IMR-90 (cell line): ENCODE data around the gene MFGE8. TPM values are rescaled to one million over a fixed set of nuclear protein-coding genes. Genes with fewer than 3 reads are reported as not detected.

ENCODE experiments used
- ATAC-seq: fragments of 200-7000 bp; cut with Tn5 transposase; 2 replicates; pipeline ENCODE4 v1.9.1; 2020; ENCODE audit warnings: low read depth, mild to moderate bottlenecking, moderate library complexity
- BruUV-seq: library from RNA; stranded (reverse); fragments of 400-500 nt; replicated peaks from 2 replicates; lab custom pipeline; 2021; lab: Mats Ljungman, UMichigan
- CTCF ChIA-PET: fragments of 300-600 bp; formaldehyde crosslinking; extraction: SDS; loops from one replicate; lab custom pipeline; 2021; ENCODE audit warnings: antibody characterized with exemption; lab: Yijun Ruan, JAX
- POLR2A ChIA-PET: fragments of 300-600 bp; sonication (Branson Sonifier 250); formaldehyde crosslinking; loops from one replicate; lab custom pipeline; 2022; ENCODE audit warnings: antibody characterized with exemption; ENCODE audit not compliant: unreplicated experiment; lab: Charles Lee
- DNase-seq: peaks from one replicate; pipeline ENCODE4 v3.0.0; 2013
- H2AFZ ChIP-seq: replicated peaks from 2 replicates; pipeline ENCODE3; 2013; ENCODE audit warnings: low read length, mild to moderate bottlenecking; ENCODE audit not compliant: poor library complexity
- H2AK5ac ChIP-seq: 2 replicates; pipeline ENCODE4 v1.6.1; 2013; ENCODE audit warnings: low read depth, low read length, inconsistent platforms
- H2AK9ac ChIP-seq: replicated peaks from 2 replicates; pipeline ENCODE3; 2013; ENCODE audit warnings: mild to moderate bottlenecking, low read depth, low read length, moderate library complexity; ENCODE audit not compliant: poor library complexity
- H2BK120ac ChIP-seq: 2 replicates; pipeline ENCODE4 v1.6.1; 2013; ENCODE audit warnings: low read depth, low read length, inconsistent platforms
- H2BK15ac ChIP-seq: 3 replicates; pipeline ENCODE4 v1.6.1; 2013; ENCODE audit warnings: low read depth, low read length, inconsistent platforms
- H2BK20ac ChIP-seq: 2 replicates; pipeline ENCODE4 v1.6.1; 2013; ENCODE audit warnings: low read depth, mild to moderate bottlenecking, inconsistent platforms, low read length, moderate library complexity
- H2BK5ac ChIP-seq: 2 replicates; pipeline ENCODE4 v1.6.1; 2013; ENCODE audit warnings: mild to moderate bottlenecking, low read depth, low read length, inconsistent platforms; ENCODE audit not compliant: poor library complexity, severe bottlenecking
- H3K14ac ChIP-seq: replicated peaks from 2 replicates; pipeline ENCODE4 v1.6.1; 2013; ENCODE audit warnings: low read depth, low read length, inconsistent platforms
- H3K18ac ChIP-seq: 2 replicates; pipeline ENCODE4 v1.6.1; 2013; ENCODE audit warnings: low read depth, low read length, control low read depth
- H3K23ac ChIP-seq: 2 replicates; pipeline ENCODE4 v1.6.1; 2013; ENCODE audit warnings: low read depth, low read length, inconsistent platforms
- H3K27ac ChIP-seq: 2 replicates; pipeline ENCODE4 v1.5.1; 2013; ENCODE audit warnings: mild to moderate bottlenecking, control low read depth, low read length; ENCODE audit not compliant: insufficient read depth
- H3K27me3 ChIP-seq: 2 replicates; pipeline ENCODE4 v1.6.1; 2013; ENCODE audit warnings: low read length; ENCODE audit not compliant: control insufficient read depth, insufficient read depth
- H3K36me3 ChIP-seq: 2 replicates; pipeline ENCODE4 v1.6.1; 2013; ENCODE audit warnings: low read length, mixed read lengths; ENCODE audit not compliant: control insufficient read depth, insufficient read depth
- H3K4ac ChIP-seq: 2 replicates; pipeline ENCODE4 v1.6.1; 2013; ENCODE audit warnings: low read depth, low read length, inconsistent platforms
- H3K4me1 ChIP-seq: 2 replicates; pipeline ENCODE4 v1.6.1; 2013; ENCODE audit warnings: low read length, mixed read lengths; ENCODE audit not compliant: control insufficient read depth, insufficient read depth
- H3K4me2 ChIP-seq: 2 replicates; pipeline ENCODE4 v1.6.1; 2013; ENCODE audit warnings: low read depth, mild to moderate bottlenecking, control low read depth, low read length, moderate library complexity
- H3K4me3 ChIP-seq: 2 replicates; pipeline ENCODE4 v1.5.1; 2013; ENCODE audit warnings: low read depth, mild to moderate bottlenecking, control low read depth, low read length, moderate library complexity; ENCODE audit not compliant: insufficient read depth
- H3K56ac ChIP-seq: 2 replicates; pipeline ENCODE4 v1.6.1; 2013; ENCODE audit warnings: low read length, inconsistent platforms; ENCODE audit not compliant: insufficient read depth; ENCODE audit errors: extremely low read depth
- H3K79me1 ChIP-seq, 2 experiments: 2 replicates each; pipeline ENCODE4 v1.6.1; 2013; ENCODE audit warnings: low read length in 2 of 2, inconsistent platforms in 1 of 2, low read depth in 1 of 2
- H3K9ac ChIP-seq: 2 replicates; pipeline ENCODE4 v1.6.1; 2013; ENCODE audit warnings: low read depth, low read length, control low read depth
- H3K9me1 ChIP-seq: 2 replicates; pipeline ENCODE4 v1.6.1; 2013; ENCODE audit warnings: low read length, inconsistent platforms; ENCODE audit not compliant: insufficient read depth
- H3K9me3 ChIP-seq: 2 replicates; pipeline ENCODE4 v1.6.1; 2013; ENCODE audit warnings: low read length; ENCODE audit not compliant: control insufficient read depth, insufficient read depth
- H4K20me1 ChIP-seq: 2 replicates; pipeline ENCODE4 v1.6.1; 2013; ENCODE audit warnings: low read length, inconsistent platforms; ENCODE audit not compliant: insufficient read depth
- H4K5ac ChIP-seq: 2 replicates; pipeline ENCODE4 v1.6.1; 2013; ENCODE audit warnings: mild to moderate bottlenecking, low read depth, low read length, control low read depth
- H4K8ac ChIP-seq, 2 experiments: 2 replicates each; pipeline ENCODE4 v1.6.1; 2013; ENCODE audit warnings: low read depth in 2 of 2, low read length in 2 of 2, control low read depth in 1 of 2, inconsistent platforms in 1 of 2
- H4K91ac ChIP-seq: 2 replicates; pipeline ENCODE4 v1.6.1; 2013; ENCODE audit warnings: low read depth, low read length, inconsistent platforms; ENCODE audit not compliant: insufficient read depth
- BHLHE40 ChIP-seq: fragments of 150-350 bp; IDR thresholded peaks from 2 replicates; pipeline ENCODE4 v1.6.1; 2016; ENCODE audit warnings: mild to moderate bottlenecking, low read depth, low read length
- CEBPB ChIP-seq: IDR thresholded peaks from 2 replicates; pipeline ENCODE4 v1.6.1; 2012; ENCODE audit warnings: low read depth, low read length, improper control_type of control experiment
- CHD1 ChIP-seq: IDR thresholded peaks from 2 replicates; pipeline ENCODE4 v1.6.1; 2012; ENCODE audit warnings: low read depth, low read length, improper control_type of control experiment
- ELK1 ChIP-seq: fragments of 150-350 bp; IDR thresholded peaks from 2 replicates; pipeline ENCODE4 v1.6.1; 2016; ENCODE audit warnings: low read depth, mild to moderate bottlenecking, low read length, moderate library complexity, borderline replicate concordance
- FOS ChIP-seq: fragments of 150-350 bp; IDR thresholded peaks from 2 replicates; pipeline ENCODE4 v1.6.1; 2016; ENCODE audit warnings: low read depth, low read length
- MAFK ChIP-seq: IDR thresholded peaks from 2 replicates; pipeline ENCODE4 v1.6.1; 2012; ENCODE audit warnings: low read depth, low read length, improper control_type of control experiment
- MAZ ChIP-seq: IDR thresholded peaks from 2 replicates; pipeline ENCODE4 v1.6.1; 2012; ENCODE audit warnings: low read depth, mild to moderate bottlenecking, low read length, improper control_type of control experiment, moderate library complexity, borderline replicate concordance
- MXI1 ChIP-seq: IDR thresholded peaks from 2 replicates; pipeline ENCODE4 v1.6.1; 2012; ENCODE audit warnings: low read depth, mild to moderate bottlenecking, low read length, moderate library complexity, borderline replicate concordance
- NFE2L2 ChIP-seq: fragments of 150-350 bp; IDR thresholded peaks from 2 replicates; pipeline ENCODE4 v1.6.1; 2016; ENCODE audit warnings: low read depth, mild to moderate bottlenecking, low read length
- POLR2A ChIP-seq: IDR thresholded peaks from 2 replicates; pipeline ENCODE4 v1.6.1; 2012; ENCODE audit warnings: mild to moderate bottlenecking, low read depth, low read length
- RAD21 ChIP-seq: IDR thresholded peaks from 2 replicates; pipeline ENCODE4 v1.6.1; 2012; ENCODE audit warnings: low read length, improper control_type of control experiment
- RCOR1 ChIP-seq: IDR thresholded peaks from 2 replicates; pipeline ENCODE4 v1.6.1; 2012; ENCODE audit warnings: mild to moderate bottlenecking, low read length, improper control_type of control experiment; ENCODE audit not compliant: insufficient replicate concordance
- RFX5 ChIP-seq: IDR thresholded peaks from 2 replicates; pipeline ENCODE4 v1.8.0; 2012; ENCODE audit warnings: low read depth, mild to moderate bottlenecking, low read length, moderate library complexity
- SMC3 ChIP-seq: fragments of 150-350 bp; IDR thresholded peaks from 2 replicates; pipeline ENCODE4 v1.6.1; 2016; ENCODE audit warnings: low read depth, mild to moderate bottlenecking, antibody characterized with exemption, low read length, moderate library complexity
- USF2 ChIP-seq: fragments of 150-350 bp; IDR thresholded peaks from 2 replicates; pipeline ENCODE4 v1.6.1; 2017; ENCODE audit warnings: mild to moderate bottlenecking, antibody characterized with exemption, low read length, low read depth
- WGBS, 2 experiments: methylation state at CpG; one replicate each; pipeline versions ENCODE4 v1.1.5 to v1.1.7; 2013; ENCODE audit warnings: missing lambda C conversion rate in 2 of 2; ENCODE audit not compliant: insufficient read length in 1 of 2; ENCODE audit errors: extremely low coverage in 2 of 2; 5-methylcytosine and 5-hydroxymethylcytosine counted together
- dilution Hi-C: fragments of 300-500 bp; cut with HindIII; formaldehyde crosslinking; loops from one replicate; pipeline ENCODE4 v1.14.3; 2018; ENCODE audit warnings: low sequenced_read_pairs; ENCODE audit not compliant: unreplicated experiment
- in situ Hi-C: fragments of 300-500 bp; cut with MboI; formaldehyde crosslinking; loops from 3 replicates; pipeline ENCODE4 v1.14.3; 2019; ENCODE audit warnings: low sequenced_read_pairs, inconsistent platforms, mixed read lengths
- intact Hi-C: fragments of 100-400 bp; cut with micrococcal nuclease; formaldehyde crosslinking; loops from 2 replicates; pipeline ENCODE4 v1.10.0; 2022
- polyA plus RNA-seq, 3 experiments: library from polyadenylated mRNA; depleted of rRNA; stranded (reverse); fragments of >200 nt; gene quantifications; 2 replicates each; pipeline ENCODE4 v1.2.3, GENCODE V29; 2012; ENCODE audit warnings: low replicate concordance in 1 of 3
- total RNA-seq: library from RNA; depleted of rRNA; stranded (reverse); fragments of >200 nt; gene quantifications from 2 replicates; pipeline ENCODE4 v1.2.3, GENCODE V29; 2012

MFGE8 gene
- total and polyA plus RNA-seq, 2 of the 4 experiments (the other 2 are of a cell fraction): 232 to 1,912 TPM

DNA sequence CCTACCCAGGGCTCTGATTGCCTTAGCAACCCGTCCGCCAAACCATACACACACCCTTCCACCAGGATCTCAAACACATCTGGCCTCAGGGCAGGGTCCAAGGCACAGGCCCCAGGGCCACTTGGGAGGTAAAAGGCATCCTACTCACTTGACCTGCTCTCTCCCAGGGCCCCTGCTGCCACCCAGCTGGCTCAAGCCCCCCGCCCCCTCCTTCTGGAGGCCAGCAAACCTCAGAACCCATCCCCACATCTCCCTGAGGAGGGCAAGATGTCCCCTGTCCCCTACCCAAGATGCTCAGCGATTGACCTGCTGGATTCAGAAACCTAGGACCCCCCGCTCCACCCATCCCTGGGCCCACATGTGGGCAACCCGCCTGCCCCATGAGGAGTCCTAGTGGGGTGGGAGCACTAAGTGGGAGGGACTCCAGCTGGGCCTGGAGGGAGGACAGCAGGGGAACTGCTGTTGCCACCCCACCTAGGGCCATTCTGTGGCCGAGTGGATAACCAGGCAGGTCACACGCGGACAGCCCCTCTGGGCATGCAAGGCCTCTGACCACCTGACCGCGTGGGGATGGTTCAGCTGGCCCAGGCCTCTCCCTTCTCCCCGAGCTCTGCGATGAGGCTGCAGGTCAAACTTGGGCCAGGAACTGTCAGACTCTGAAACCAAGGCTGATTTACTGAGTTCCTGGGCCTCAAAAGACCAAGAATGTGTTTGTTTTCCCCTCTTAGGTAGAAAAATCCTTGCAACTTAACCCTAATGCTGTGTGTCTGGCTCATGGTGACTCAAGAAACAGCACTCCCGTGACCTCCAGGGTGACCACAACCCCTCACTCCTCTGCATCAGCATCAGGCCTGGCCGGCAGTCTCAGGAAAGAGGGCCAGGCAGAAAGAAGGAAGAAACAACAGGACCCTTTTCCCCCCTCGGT, 4.2 kb downstream of the MFGE8 start:
- Histone ChIP-seq H4K8ac (peak overlapping the region in 1 of 2 experiments; percentile 12; a peak in 1 of 4 replicates), H3K79me1 (peaks cover 25 to 87% of the 10 kb centered on the region in 2 experiments; a peak in 3 of 4 replicates), H3K56ac (peak overlapping the region; percentile 28), H2BK15ac (no peak overlapping the region), H3K14ac (peak overlapping the region; percentile 64; the same call in 1 of the 2 replicates), H3K4me3 (no peak overlapping the region), H3K9ac (peak overlapping the region; percentile 2; the same call in 1 of the 2 replicates), H4K91ac (peak overlapping the region; percentile 65; the same call in 1 of the 2 replicates), H3K36me3 (peaks cover 56% of the 10 kb centered on the region), H3K27me3 (no peaks in the 10 kb centered on the region), H4K20me1 (peaks cover 76% of the 10 kb centered on the region), H3K9me3 (no peaks in the 10 kb centered on the region), H4K5ac (peak overlapping the region; percentile 19; the same call in 1 of the 2 replicates), H3K9me1 (peaks cover 33% of the 10 kb centered on the region), H3K4ac (peak overlapping the region; percentile 72), H2BK120ac (0 out of 2 replicates have a peak overlapping the region, but pooled peaks have one; percentile 56), H3K18ac (0 out of 2 replicates have a peak overlapping the region, but pooled peaks have one; percentile 12), H2BK20ac (no peak overlapping the region), H2AK5ac (peak overlapping the region; percentile 86), H2AFZ (peak overlapping the region; percentile 54), H2AK9ac (peak overlapping the region; percentile 80), H3K23ac (peak overlapping the region; percentile 94; the same call in 1 of the 2 replicates), H3K4me2 (peak overlapping the region; percentile 18), H2BK5ac (peak overlapping the region; percentile 72), H3K27ac (peak overlapping the region; percentile 63), H3K4me1 (peaks cover 29% of the 10 kb centered on the region)
- 78% methylated on average over 6 of the region's 16 CpGs; no CpG with 5 or more reads in 1 of the 2 experiments for WGBS, 2 experiments
- ATAC-seq (no peak), DNase-seq (peak; percentile 73)
- POLR2A ChIA-PET: interaction anchor here (0.7 kb wide), 1 partner anchor 78 kb away, joined by 3 read pairs; no protein-coding TSS in a partner anchor
- no TSS peak for BruUV-seq
- dilution Hi-C loops: loop anchor here (25.0 kb wide), 1 partner anchor 103 kb away; no protein-coding TSS in a partner anchor
- intact Hi-C loops: loop anchor here (10.0 kb wide), 1 partner anchor 396 kb away; no protein-coding TSS in a partner anchor
- CTCF ChIA-PET: interaction anchor here (1.0 kb wide), 1 partner anchor 108 kb away, joined by 3 read pairs; no protein-coding TSS in a partner anchor
- in situ Hi-C loops: loop anchor here (5.0 kb wide), 1 partner anchor 108 kb away; no protein-coding TSS in a partner anchor
- TF ChIP-seq MAFK: no peak
- no peak for TF ChIP-seq FOS
- TF ChIP-seq MAZ: peak; percentile 23; the same call in 1 of the 2 replicates
- no peak for TF ChIP-seq MXI1
- no peak for TF ChIP-seq SMC3
- TF ChIP-seq RFX5: no peak
- no peak for TF ChIP-seq CEBPB
- TF ChIP-seq CHD1: no peak
- peak; percentile 8; the same call in 1 of the 2 replicates for TF ChIP-seq NFE2L2
- TF ChIP-seq RAD21: no peak
- TF ChIP-seq USF2: no peak
- TF ChIP-seq POLR2A: no peak; the same call in 1 of the 2 replicates
- TF ChIP-seq BHLHE40: peak; percentile 27; the same call in 1 of the 2 replicates
- no peak for TF ChIP-seq ELK1
- TF ChIP-seq RCOR1: no peak
